Heart left ventricle (tissue), 16 donors: ENCODE data around the gene CACNA1C. TPM values are rescaled to one million over a fixed set of nuclear protein-coding genes. Genes with fewer than 3 reads are reported as not detected.

Experiments used
- ATAC-seq, 4 donors: fragments of 200-7000 bp; cut with Tn5 transposase; one replicate each; pipeline ENCODE4 v1.9.1; 2020 to 2022; ENCODE audit warnings: moderate library complexity in 4 of 4, mild to moderate bottlenecking in 3 of 4, moderate number of reproducible peaks in 1 of 4
- DNase-seq, 5 donors: peaks; one replicate each; pipeline ENCODE4 v3.0.0-alpha.2; 2020
- H3K27ac ChIP-seq, 12 donors: fragments of 200-600 bp; sonication (generic) in 4 of 12; one replicate each; pipeline versions ENCODE4 v1.5.0 to v1.8.0; 2016 to 2022; ENCODE audit warnings: mild to moderate bottlenecking in 2 of 12
- H3K27me3 ChIP-seq, 9 donors: fragments of 200-600 bp; sonication (generic) in 2 of 9; one replicate each; pipeline versions ENCODE4 v1.5.1 to v1.8.0; 2016 to 2022; ENCODE audit warnings: mild to moderate bottlenecking in 3 of 9
- H3K36me3 ChIP-seq, 9 donors: fragments of 200-600 bp; sonication (generic) in 2 of 9; one replicate each; pipeline versions ENCODE4 v1.5.0 to v1.8.0; 2018 to 2022; ENCODE audit warnings: mild to moderate bottlenecking in 2 of 9
- H3K4me1 ChIP-seq, 12 donors: fragments of 200-600 bp; sonication (generic) in 4 of 12; one replicate each; pipeline versions ENCODE4 v1.5.0 to v1.8.0; 2016 to 2022; ENCODE audit warnings: mild to moderate bottlenecking in 3 of 12
- H3K4me3 ChIP-seq, 12 donors: fragments of 200-600 bp; sonication (generic) in 4 of 12; one replicate each; pipeline versions ENCODE4 v1.5.0 to v1.8.0; 2017 to 2022; ENCODE audit warnings: mild to moderate bottlenecking in 9 of 12, moderate library complexity in 4 of 12
- H3K9me3 ChIP-seq, 12 donors: fragments of 200-600 bp; sonication (generic) in 4 of 12; one replicate each; pipeline versions ENCODE4 v1.5.0 to v1.8.0; 2016 to 2022; ENCODE audit warnings: mild to moderate bottlenecking in 1 of 12
- CTCF ChIP-seq, 12 donors: fragments of 200-600 bp; sonication (generic) in 4 of 12; IDR thresholded peaks; one replicate each; pipeline versions ENCODE4 v1.5.0 to v1.8.0; 2018 to 2022; ENCODE audit warnings: antibody characterized with exemption in 12 of 12, mild to moderate bottlenecking in 5 of 12
- POLR2A ChIP-seq, 2 donors: fragments of 450-650 bp; IDR thresholded peaks; one replicate each; pipeline ENCODE4 v1.6.1; 2017; ENCODE audit warnings: antibody characterized with exemption in 2 of 2, mild to moderate bottlenecking in 2 of 2, moderate library complexity in 2 of 2
- WGBS, 4 donors: extraction: QIAGEN DNeasy Blood & Tissue Kit in 2 of 4; methylation state at CpG; one replicate each; pipeline versions ENCODE4 v1.1.5 to v1.1.7; 2013 to 2018; 5-methylcytosine and 5-hydroxymethylcytosine counted together
- intact Hi-C, 10 donors: fragments of 100-400 bp; cut with DNase I; formaldehyde crosslinking; loops; one replicate each; pipeline versions ENCODE4 v1.11.1 to v1.14.2; 2022
- polyA plus RNA-seq, 2 donors: library from polyadenylated mRNA; stranded (reverse); fragments of 200-250 nt; gene quantifications; one replicate each; pipeline ENCODE4 v1.2.3, GENCODE V29; 2013
- total RNA-seq, 9 donors: library from RNA; depleted of rRNA in 2 of 9; stranded (reverse); fragments of >200 nt in 2 of 9; fragmentation: NEBNext Ultra II Directional in 3 of 9; extraction: Animal tissue kit (Norgen Biotek cat#: 25700) in 3 of 9; gene quantifications; one replicate each; pipeline versions ENCODE4 v1.1.0 to v1.2.4, GENCODE V29; 2016 to 2023
- donor health status: ischemic (EF 13 %, LVEDD 7.1; RV severe dilation, severe dysfunction).
- donor health status: healthy with polysubstance abuse.
- donor health status: DM: no; HTN: yes; CAD: no.
- donor health status: DM: no; HTN: no; CAD: no.
- donor health status: ischemic (EF 25% LVEDD 6.9; RV normal size, moderate dysfunction).
- donor health status: ischemic (EF 25% LVEDD 5.7; RV mildly dilated, moderate dysfunction).
- donor health status: healthy.
- donor health status: DM: yes; HTN: yes; CAD: no.
- donor health status: ischemic (EF 35%, LVEDD 5.7; RV mildly dilated, moderate dysfunction).
- donor health status: nonischemic (EF 11% LVEDD 7.7; RV severe dilation, severe dysfunction).
- donor health status: DM: yes; HTN: yes; CAD: no.
- donor health status: PGD.
- donor health status: ischemic (EF 29% LVEDD 5.4; RV normal size, mild dysfunction).
- donor health status: nonischemic (EF 23%, LVEDD 6.1; RV moderate dilation, normal function).

CACNA1C gene
- total and polyA plus RNA-seq, 11 donors: 41.9 to 196 (median 164) TPM

DNA sequence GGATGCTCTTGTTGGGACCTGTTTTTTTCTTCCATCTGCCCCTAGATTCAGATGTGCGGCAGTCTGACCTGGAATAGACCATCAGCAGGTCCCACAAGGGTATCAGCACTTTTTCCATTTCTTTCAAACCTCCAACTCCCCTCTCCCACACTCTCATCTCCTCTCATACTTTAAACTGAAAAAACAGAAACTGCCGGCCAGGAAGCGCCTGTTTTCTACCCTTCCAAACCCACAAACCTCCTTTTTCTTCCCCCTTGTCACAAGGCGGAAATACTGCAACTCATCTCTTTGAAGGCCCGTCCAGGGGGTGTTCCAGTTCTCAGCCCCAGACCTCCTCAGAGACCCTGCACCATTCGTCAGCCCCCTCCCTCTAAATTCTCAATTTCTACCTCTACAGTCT lies 679.5 kb downstream of the CACNA1C start:
- H3K9me3 ChIP-seq: no peaks in the 10 kb centered on the region
- WGBS, 4 donors: 64 to 70% (median 67%) methylated on average over 6 of the region's 6 CpGs
- H3K4me1 ChIP-seq: no peaks in the 10 kb centered on the region
- intact Hi-C loops: no loop called here
- H3K4me3 ChIP-seq: no peak overlapping the region
- DNase-seq (no peak), ATAC-seq (no peak)
- peaks cover 0 to 23% (median 0%) of the 10 kb centered on the region in 9 donors for H3K27me3 ChIP-seq
- no peak overlapping the region for H3K27ac ChIP-seq
- TF ChIP-seq POLR2A (IDR thresholded peaks at IDR 0.05) (no peak), CTCF (IDR thresholded peaks at IDR 0.05) (no peak)
- H3K36me3 ChIP-seq: no peaks in the 10 kb centered on the region

DNA sequence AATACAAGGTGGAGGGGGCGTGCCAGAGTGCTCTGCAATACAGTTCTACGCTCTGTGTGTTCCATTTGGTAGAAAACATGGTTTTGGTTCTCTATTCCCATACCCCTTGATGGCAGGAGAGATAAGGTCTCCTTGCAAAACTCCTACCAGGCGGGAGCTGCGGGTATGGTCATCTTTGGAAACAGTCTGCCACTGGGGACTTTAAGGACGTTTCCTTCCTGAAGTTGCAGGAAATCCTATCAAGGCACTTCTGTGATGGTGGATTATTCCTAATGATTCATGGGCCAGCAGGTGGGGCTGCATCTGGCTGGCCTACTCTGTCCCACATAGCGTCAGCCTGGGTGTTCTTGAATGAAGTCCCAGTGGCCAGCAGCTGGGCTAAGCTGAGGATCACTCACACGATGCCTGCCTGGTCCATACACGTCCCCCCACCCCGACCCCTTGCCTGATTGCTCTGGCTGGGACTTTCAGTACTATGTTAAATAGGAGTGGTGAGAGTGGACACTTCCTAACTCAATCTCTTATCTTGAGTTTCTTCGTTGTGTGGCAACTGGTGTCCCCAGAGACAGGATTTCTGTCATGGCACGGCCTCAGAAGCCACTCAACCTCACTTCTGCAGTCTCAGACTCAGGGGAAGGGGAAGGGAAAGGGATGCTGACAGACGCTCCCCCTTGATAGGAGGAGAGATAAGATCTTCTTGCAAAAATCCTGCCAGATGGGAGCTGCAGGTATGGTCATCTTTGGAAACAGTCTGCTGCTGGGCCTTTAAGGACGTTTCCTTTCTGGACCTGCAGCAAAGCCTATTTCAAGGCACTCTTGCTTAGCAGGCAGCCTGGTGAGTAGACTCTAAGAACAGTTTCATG lies 680.9 kb downstream of the CACNA1C start:
- peaks cover 0 to 23% (median 0%) of the 10 kb centered on the region in 9 donors for H3K27me3 ChIP-seq
- TF ChIP-seq CTCF (IDR thresholded peaks at IDR 0.05) (no peak), POLR2A (IDR thresholded peaks at IDR 0.05) (no peak)
- intact Hi-C loops: no loop called here
- ATAC-seq (no peak), DNase-seq (no peak)
- no peaks in the 10 kb centered on the region for H3K36me3 ChIP-seq
- H3K4me1 ChIP-seq: no peaks in the 10 kb centered on the region
- 41 to 48% (median 44%) methylated on average over 13 of the region's 13 CpGs for WGBS, 4 donors
- H3K4me3 ChIP-seq: no peak overlapping the region
- no peaks in the 10 kb centered on the region for H3K9me3 ChIP-seq
- no peak overlapping the region for H3K27ac ChIP-seq

DNA sequence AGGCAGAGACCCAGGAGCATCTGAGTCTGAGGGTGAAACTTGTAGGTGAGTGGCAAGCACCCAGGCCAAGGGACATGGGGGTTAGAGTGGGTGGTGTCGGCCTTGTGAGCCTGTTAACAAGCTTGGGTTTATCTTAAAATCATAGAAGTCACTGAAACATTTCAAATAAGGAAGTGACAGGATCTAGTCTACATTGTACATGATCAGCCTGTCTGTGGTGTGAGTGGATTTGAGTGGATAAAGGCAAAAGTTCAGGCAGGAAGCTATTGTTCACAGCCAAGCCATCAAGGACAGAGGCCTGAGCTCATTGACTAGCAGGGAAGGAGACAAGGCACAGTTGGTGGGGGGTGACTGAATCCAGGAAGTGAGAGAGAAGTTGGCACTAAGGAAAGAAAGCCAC lies 682.6 kb downstream of the CACNA1C start:
- WGBS, 4 donors: 76 to 93% (median 90%) methylated on average over 1 of the region's 1 CpG
- H3K36me3 ChIP-seq: no peaks in the 10 kb centered on the region
- no peaks in the 10 kb centered on the region for H3K4me1 ChIP-seq
- intact Hi-C loops: no loop called here
- H3K27me3 ChIP-seq: peaks cover 0 to 23% (median 0%) of the 10 kb centered on the region in 9 donors
- no peak for ATAC-seq
- H3K4me3 ChIP-seq: no peak overlapping the region
- TF ChIP-seq POLR2A (IDR thresholded peaks at IDR 0.05) (no peak), CTCF (IDR thresholded peaks at IDR 0.05) (no peak)
- no peaks in the 10 kb centered on the region for H3K9me3 ChIP-seq
- no peak for DNase-seq
- H3K27ac ChIP-seq: no peak overlapping the region

DNA sequence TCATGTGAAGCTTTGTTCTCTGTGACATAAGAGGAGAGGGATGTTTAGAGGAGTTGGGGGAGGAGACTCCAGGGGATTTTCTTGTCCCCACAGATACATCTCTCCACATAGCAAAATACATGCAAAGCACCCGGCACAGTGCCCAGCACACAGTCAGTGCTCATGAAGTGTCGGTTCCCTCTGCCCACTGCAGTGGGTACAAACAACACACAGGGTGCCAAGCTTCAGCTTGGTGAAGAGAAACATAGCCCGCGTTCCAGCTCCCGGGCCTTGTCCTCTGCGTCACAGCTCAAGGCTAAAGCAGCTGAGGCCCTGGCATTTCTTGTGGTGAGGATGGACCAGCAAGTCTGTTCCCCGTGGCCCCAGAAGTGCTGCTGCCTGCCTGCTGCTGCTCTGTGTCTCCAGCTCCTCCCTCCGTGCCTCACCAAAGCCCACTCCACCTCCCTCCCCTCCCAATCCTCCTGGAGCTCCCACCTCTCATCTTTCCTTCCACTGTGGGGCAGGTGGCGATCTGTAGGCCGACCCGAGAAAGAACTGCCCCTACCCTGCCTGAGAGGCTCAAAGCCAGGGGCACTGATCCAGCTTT lies 685.0 kb downstream of the CACNA1C start:
- Histone ChIP-seq H3K27me3 (peaks cover 0 to 10% (median 0%) of the 10 kb centered on the region in 9 donors), H3K27ac (no peak overlapping the region), H3K9me3 (no peaks in the 10 kb centered on the region), H3K36me3 (no peaks in the 10 kb centered on the region), H3K4me1 (no peaks in the 10 kb centered on the region), H3K4me3 (no peak overlapping the region)
- intact Hi-C loops: loop anchor here in 1 of 10 donors (2.0 kb wide), 1 partner anchor 47 kb away; no protein-coding TSS in a partner anchor
- 72 to 77% (median 74%) methylated on average over 10 to 11 of the region's 11 CpGs for WGBS, 4 donors
- ATAC-seq (no peak), DNase-seq (no peak)
- TF ChIP-seq POLR2A (IDR thresholded peaks at IDR 0.05): no peak
- no peak for TF ChIP-seq CTCF (IDR thresholded peaks at IDR 0.05)
